Kidney capillary endothelial cell (primary cell): ENCODE data around the gene ABCC9.
A peak's percentile ranks its signal among the peaks of the same experiment; 100 is the strongest.

Experiments
- DNase-seq: peaks from one replicate; pipeline ENCODE4 v3.0.0-alpha.2; 2018; ENCODE audit warnings: low spot score

The ABCC9 gene

GRCh38 chr12:21773806-21774205 lies 167.4 kb downstream of the ABCC9 start:
- peak; percentile 10 for DNase-seq

- DNase-seq = no peak
These were observed 167.9 kb downstream of the ABCC9 start for GRCh38 chr12:21773263-21773741.

- DNase-seq = peak; percentile 7
These were observed 169.9 kb downstream of the ABCC9 start for GRCh38 chr12:21771311-21771710.

GRCh38 chr12:21769307-21769706 lies 171.9 kb downstream of the ABCC9 start:
- no peak for DNase-seq

- DNase-seq = no peak
These were observed 174.8 kb downstream of the ABCC9 start for GRCh38 chr12:21766403-21766802.

GRCh38 chr12:21764950-21765349 lies 176.3 kb downstream of the ABCC9 start:
- no peak for DNase-seq

GRCh38 chr12:21764065-21764464 lies 177.2 kb downstream of the ABCC9 start:
- no peak for DNase-seq

GRCh38 chr12:21763531-21763930 lies 177.7 kb downstream of the ABCC9 start:
- DNase-seq = no peak

GRCh38 chr12:21759737-21760136 lies 181.5 kb downstream of the ABCC9 start:
- DNase-seq = no peak

GRCh38 chr12:21757735-21758134 lies 183.5 kb downstream of the ABCC9 start:
- no peak for DNase-seq

GRCh38 chr12:21756699-21757098 lies 184.5 kb downstream of the ABCC9 start:
- no peak for DNase-seq

GRCh38 chr12:21751517-21751916 lies 189.7 kb downstream of the ABCC9 start:
- no peak for DNase-seq
